GM20000 (cell line): Measurements from ENCODE around the gene STPG2.
"Not testable (repeated sequence)": the region's sequence is repeated elsewhere in the genome, so short reads cannot be mapped to it uniquely, and the experiment has no call there.

Source experiments
- DNase-seq: peaks from one replicate; pipeline ENCODE4 v3.0.0; 2012; ENCODE audit warnings: low spot score
- CTCF ChIP-seq: IDR thresholded peaks from 2 replicates; pipeline ENCODE4 v1.5.1; 2012; ENCODE audit warnings: mild to moderate bottlenecking, control low read depth; ENCODE audit errors: extremely low read depth, missing control alignments

Gene STPG2

GRCh38 chr4:97912156-97912555, 231.1 kb downstream of the STPG2 start:
- no peak for TF ChIP-seq CTCF
- DNase-seq: no peak

- DNase-seq: no peak
- TF ChIP-seq CTCF: no peak
Observed at GRCh38 chr4:97911236-97911906, 231.9 kb downstream of the STPG2 start.

GRCh38 chr4:97910005-97910404, 233.3 kb downstream of the STPG2 start:
- TF ChIP-seq CTCF: no peak
- no peak for DNase-seq

GRCh38 chr4:97903436-97904189, 239.7 kb downstream of the STPG2 start:
- DNase-seq: not testable (repeated sequence)

GRCh38 chr4:97900229-97900628, 243.0 kb downstream of the STPG2 start:
- no peak for TF ChIP-seq CTCF

GRCh38 chr4:97892592-97893266, 250.5 kb downstream of the STPG2 start:
- TF ChIP-seq CTCF: no peak
- DNase-seq: no peak

More at GRCh38 chr4:97900229-97900628, 243.0 kb downstream of the STPG2 start:
- no peak for DNase-seq

GRCh38 chr4:97879942-97880341, 263.3 kb downstream of the STPG2 start:
- no peak for DNase-seq
- no peak for TF ChIP-seq CTCF
